Cardiac fibroblast (primary cell): ENCODE measurements around the gene PAM.

Experiments
- DNase-seq, 2 donors: peaks; one replicate each; pipeline versions ENCODE4 v3.0.0 to v3.0.0-alpha.2; 2010; ENCODE audit warnings: low read depth in 2 of 2
- H3K4me3 ChIP-seq, 2 donors: replicated peaks in 1 of 2; 1 replicate in 1 of 2; 2 replicates in 1 of 2; pipeline ENCODE4 v1.5.1; 2011; ENCODE audit warnings: low read depth in 2 of 2, low read length in 2 of 2, mild to moderate bottlenecking in 2 of 2, moderate library complexity in 1 of 2
- TF ChIP-seq, protein P1 (sequence below): IDR thresholded peaks from one replicate; pipeline ENCODE4 v1.5.1; 2011; ENCODE audit warnings: low read depth, mild to moderate bottlenecking, low read length, inconsistent platforms

The PAM gene

DNA sequence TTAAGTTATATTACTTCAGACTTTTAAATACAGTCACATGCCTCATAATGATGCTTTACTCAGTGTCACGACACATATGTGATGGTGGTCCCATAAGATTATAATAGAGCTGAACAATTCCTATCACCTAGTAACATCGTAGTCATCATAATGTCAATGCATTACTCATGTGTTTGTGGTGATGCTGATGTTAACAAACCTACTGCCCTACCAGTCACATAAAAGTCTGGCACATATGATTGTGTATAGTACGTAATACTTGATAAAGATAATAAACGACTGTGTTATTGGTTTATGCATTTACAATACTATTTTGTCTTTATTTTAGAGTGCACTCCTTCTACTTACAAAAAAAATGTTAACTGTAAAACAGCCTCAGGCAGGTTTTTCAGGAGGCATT, 103.7 kb downstream of the PAM start:
- TF ChIP-seq, protein P1, sequence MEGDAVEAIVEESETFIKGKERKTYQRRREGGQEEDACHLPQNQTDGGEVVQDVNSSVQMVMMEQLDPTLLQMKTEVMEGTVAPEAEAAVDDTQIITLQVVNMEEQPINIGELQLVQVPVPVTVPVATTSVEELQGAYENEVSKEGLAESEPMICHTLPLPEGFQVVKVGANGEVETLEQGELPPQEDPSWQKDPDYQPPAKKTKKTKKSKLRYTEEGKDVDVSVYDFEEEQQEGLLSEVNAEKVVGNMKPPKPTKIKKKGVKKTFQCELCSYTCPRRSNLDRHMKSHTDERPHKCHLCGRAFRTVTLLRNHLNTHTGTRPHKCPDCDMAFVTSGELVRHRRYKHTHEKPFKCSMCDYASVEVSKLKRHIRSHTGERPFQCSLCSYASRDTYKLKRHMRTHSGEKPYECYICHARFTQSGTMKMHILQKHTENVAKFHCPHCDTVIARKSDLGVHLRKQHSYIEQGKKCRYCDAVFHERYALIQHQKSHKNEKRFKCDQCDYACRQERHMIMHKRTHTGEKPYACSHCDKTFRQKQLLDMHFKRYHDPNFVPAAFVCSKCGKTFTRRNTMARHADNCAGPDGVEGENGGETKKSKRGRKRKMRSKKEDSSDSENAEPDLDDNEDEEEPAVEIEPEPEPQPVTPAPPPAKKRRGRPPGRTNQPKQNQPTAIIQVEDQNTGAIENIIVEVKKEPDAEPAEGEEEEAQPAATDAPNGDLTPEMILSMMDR = no peak
- no peak overlapping the region for H3K4me3 ChIP-seq
- peak; percentile 30 to 73 for DNase-seq

DNA sequence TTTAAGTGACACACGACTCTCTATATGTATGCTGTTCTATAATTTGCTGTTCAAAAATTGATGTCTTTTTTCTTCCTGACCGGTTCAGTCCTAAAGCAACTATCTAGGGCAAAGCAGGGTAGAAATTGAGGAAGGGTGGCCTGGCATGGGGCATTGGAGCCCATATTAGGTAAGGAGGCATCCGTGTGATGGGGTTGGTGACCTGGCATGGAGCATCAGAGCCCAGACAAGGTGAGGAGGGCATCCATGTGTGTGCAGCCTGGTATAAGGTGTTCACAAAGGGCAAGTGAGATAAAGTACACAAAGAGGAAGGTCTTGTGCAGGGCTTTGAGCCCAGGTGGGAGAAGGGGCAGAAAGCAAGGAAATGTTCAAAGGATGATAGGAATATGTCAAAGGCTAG, 104.9 kb downstream of the PAM start:
- H3K4me3 ChIP-seq = no peak overlapping the region
- TF ChIP-seq, protein P1 = no peak
- DNase-seq = no peak

DNA sequence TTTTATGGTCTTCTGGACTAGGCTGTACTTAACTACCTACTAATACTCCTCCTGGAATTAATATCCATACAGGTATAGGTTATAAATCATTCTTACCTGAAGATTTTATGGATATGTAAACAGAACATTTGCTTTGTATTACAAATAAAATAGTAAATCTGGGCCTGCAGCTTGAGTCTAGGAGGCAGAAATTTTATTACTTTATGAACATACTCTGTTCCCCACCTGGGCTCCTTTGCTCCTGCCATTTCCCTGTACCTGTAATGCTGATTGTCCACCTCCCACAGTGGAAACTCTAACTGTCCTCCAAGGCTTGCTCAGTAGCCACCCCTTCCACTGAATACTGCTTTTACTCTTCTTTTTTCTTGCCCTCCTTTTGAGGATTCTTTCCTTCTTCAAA, 108.0 kb downstream of the PAM start:
- H3K4me3 ChIP-seq = no peak overlapping the region
- TF ChIP-seq, protein P1 = no peak
- DNase-seq = no peak

DNA sequence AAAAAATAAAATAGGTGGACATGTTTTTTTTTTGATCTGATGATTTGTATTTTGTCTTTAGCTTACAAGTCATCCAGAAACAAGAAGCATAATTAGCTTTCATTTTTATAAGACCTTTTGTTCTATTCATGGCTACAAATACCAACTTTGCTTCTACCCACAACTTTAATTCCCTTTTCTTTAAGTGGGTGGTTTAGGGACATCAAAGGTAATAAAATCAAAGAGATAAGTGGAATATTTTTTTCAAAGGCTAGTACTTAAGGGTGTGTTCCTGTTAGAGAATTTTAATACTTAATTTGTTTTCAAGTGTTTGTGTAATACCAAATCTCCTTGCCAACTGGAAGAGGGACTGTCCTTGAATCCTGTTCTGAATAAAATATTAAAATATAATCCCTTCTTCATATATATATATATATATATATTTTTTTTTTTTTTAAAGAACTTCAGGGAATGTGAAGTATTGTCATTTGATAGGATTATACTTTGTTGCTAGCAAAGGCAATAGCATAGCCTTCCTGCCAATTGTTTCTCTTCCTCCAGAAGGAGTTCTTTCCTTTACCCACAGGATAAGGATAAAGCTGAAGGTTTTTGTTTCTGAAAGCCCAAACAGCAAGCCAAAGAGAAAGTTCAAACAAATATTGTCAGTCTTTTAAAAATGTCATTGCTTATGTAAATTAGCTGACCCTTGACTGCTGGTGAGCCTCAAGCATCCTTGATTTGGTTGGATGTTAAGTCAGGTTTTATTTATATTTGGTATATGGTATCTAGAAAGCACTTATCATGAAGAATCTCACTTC, 108.9 kb downstream of the PAM start:
- no peak for DNase-seq
- no peak overlapping the region for H3K4me3 ChIP-seq
- TF ChIP-seq, protein P1 = no peak

DNA sequence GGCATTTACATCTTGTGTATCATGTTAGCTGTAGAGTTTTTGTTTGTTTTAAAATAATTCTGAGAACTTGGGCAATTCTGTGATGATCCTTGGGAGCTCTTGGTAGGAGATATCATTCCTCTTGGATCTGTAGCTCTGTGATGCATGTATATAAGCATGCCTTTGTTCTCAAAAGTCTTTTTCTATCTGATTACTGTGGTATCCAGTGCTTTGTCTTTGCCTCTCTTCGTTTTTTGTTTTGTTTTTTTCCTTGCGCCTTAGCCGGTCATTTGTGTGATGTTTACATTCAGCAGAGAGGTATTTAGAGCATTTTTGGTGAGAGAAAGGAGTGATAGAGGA, 110.0 kb downstream of the PAM start:
- TF ChIP-seq, protein P1 = no peak
- peak overlapping the region; percentile 62 to 65 for H3K4me3 ChIP-seq
- peak in 1 of 2 donors; percentile 61 for DNase-seq

DNA sequence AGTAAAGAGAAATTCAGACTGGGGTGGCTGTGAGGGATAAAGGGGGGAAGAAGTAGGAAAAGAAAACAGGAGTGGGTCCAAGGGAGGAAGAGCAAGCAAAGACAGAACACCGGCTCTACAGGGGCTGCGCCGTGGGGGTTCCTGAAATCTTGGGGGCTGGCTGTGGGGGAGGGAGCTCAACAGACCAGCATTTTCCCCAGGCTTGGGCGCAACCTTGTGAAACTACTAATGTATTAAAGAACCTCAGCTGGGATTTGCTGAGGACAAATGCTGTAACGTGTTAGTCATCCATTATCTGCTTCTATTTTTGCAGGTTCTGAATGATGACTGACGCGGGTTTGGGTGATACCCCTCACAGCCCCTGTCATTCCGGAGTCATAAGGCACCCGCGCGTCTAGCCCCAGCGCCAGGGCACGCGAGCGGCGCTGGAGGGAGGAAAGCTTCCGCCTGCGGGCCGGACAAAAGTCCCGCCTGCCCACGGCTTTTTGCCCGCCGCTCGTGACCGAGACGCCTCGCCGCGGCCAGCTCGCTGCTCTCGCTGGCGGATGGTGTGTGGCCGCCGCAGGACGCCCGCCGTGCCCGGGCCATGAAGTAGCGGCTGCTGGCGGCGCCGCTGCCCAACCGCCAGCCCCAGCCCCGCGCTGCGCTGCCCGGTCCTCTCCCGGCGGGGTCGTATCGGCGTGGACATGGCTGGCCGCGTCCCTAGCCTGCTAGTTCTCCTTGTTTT, 110.6 kb downstream of the PAM start:
- DNase-seq = peak; percentile 88 to 89

More for the DNA sequence above, 110.6 kb downstream of the PAM start:
- H3K4me3 ChIP-seq = peak overlapping the region; percentile 62 to 65
- TF ChIP-seq, protein P1 = no peak
